Measurements from ENCODE around the gene ADGRG7. TPM values are rescaled to one million over a fixed set of nuclear protein-coding genes. Genes with fewer than 3 reads are reported as not detected.
"Not testable (repeated sequence)": the region's sequence is repeated elsewhere in the genome, so short reads cannot be mapped to it uniquely, and the experiment has no call there.

ADGRG7 gene
- total and polyA plus RNA-seq, 2 experiments from 2014 or later, result 43.2 to 49.4 TPM

- H3K27me3 ChIP-seq, result no peaks in the 10 kb centered on the region
- peaks cover 8% of the 10 kb centered on the region for H3K36me3 ChIP-seq
- TF ChIP-seq, protein P1, sequence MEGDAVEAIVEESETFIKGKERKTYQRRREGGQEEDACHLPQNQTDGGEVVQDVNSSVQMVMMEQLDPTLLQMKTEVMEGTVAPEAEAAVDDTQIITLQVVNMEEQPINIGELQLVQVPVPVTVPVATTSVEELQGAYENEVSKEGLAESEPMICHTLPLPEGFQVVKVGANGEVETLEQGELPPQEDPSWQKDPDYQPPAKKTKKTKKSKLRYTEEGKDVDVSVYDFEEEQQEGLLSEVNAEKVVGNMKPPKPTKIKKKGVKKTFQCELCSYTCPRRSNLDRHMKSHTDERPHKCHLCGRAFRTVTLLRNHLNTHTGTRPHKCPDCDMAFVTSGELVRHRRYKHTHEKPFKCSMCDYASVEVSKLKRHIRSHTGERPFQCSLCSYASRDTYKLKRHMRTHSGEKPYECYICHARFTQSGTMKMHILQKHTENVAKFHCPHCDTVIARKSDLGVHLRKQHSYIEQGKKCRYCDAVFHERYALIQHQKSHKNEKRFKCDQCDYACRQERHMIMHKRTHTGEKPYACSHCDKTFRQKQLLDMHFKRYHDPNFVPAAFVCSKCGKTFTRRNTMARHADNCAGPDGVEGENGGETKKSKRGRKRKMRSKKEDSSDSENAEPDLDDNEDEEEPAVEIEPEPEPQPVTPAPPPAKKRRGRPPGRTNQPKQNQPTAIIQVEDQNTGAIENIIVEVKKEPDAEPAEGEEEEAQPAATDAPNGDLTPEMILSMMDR (IDR thresholded peaks at IDR 0.05; ENCODE audit: low read depth, low read length), result no peak
- H3K4me3 ChIP-seq, result no peak overlapping the region
- H3K27ac ChIP-seq, result no peak overlapping the region
- no peaks in the 10 kb centered on the region for H3K9me3 ChIP-seq (ENCODE audit: low read depth)
- DNase-seq (ENCODE audit: low read depth in 1 of 2, low spot score in 1 of 2), result no peak
- H3K4me1 ChIP-seq (ENCODE audit: low read depth), result no peaks in the 10 kb centered on the region
These were observed 30.8 kb upstream of the ADGRG7 start for GRCh38 chr3:100578646-100579045.

- H3K36me3 ChIP-seq, result peaks cover 8% of the 10 kb centered on the region
- H3K4me3 ChIP-seq, result no peak overlapping the region
- H3K27me3 ChIP-seq, result no peaks in the 10 kb centered on the region
- H3K4me1 ChIP-seq (ENCODE audit: low read depth), result no peaks in the 10 kb centered on the region
- TF ChIP-seq, protein P1 (IDR thresholded peaks at IDR 0.05; ENCODE audit: low read depth, low read length), result no peak
- H3K9me3 ChIP-seq (ENCODE audit: low read depth), result no peaks in the 10 kb centered on the region
- no peak overlapping the region for H3K27ac ChIP-seq
- DNase-seq (ENCODE audit: low read depth in 1 of 2, low spot score in 1 of 2), result no peak
These were observed 29.3 kb upstream of the ADGRG7 start for GRCh38 chr3:100580147-100580546.

- no peaks in the 10 kb centered on the region for H3K9me3 ChIP-seq (ENCODE audit: low read depth)
- H3K27me3 ChIP-seq, result no peaks in the 10 kb centered on the region
- no peak overlapping the region for H3K27ac ChIP-seq
- H3K36me3 ChIP-seq, result peaks cover 8% of the 10 kb centered on the region
- no peak for DNase-seq (ENCODE audit: low read depth in 1 of 2, low spot score in 1 of 2)
- H3K4me1 ChIP-seq (ENCODE audit: low read depth), result no peaks in the 10 kb centered on the region
- no peak overlapping the region for H3K4me3 ChIP-seq
- TF ChIP-seq, protein P1 (IDR thresholded peaks at IDR 0.05; ENCODE audit: low read depth, low read length), result no peak
These were observed 27.8 kb upstream of the ADGRG7 start for GRCh38 chr3:100581650-100582049.

DNA sequence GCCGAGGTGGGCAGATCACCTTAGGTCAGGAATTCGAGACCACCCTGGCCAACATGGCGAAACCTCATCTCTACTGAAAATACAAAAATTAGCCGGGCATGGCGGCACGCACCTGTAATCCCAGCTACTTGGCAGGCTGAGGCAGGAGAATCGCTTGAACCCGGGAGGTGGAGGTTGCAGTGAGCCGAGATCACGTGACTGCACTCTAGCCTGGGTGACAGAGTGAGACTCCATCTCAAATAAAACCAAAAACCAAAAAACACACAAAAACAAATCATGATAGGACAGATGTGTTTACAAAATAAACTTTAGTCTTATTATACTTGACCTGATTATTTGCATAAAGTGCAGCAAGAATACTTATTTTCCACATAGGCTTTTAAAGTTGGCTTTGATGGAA is 27.2 kb upstream of the ADGRG7 start:
- not testable (repeated sequence) for H3K4me1 ChIP-seq (ENCODE audit: low read depth); H3K27me3 ChIP-seq; H3K9me3 ChIP-seq (ENCODE audit: low read depth); DNase-seq (ENCODE audit: low read depth in 1 of 2, low spot score in 1 of 2); H3K36me3 ChIP-seq; H3K27ac ChIP-seq; H3K4me3 ChIP-seq

DNA sequence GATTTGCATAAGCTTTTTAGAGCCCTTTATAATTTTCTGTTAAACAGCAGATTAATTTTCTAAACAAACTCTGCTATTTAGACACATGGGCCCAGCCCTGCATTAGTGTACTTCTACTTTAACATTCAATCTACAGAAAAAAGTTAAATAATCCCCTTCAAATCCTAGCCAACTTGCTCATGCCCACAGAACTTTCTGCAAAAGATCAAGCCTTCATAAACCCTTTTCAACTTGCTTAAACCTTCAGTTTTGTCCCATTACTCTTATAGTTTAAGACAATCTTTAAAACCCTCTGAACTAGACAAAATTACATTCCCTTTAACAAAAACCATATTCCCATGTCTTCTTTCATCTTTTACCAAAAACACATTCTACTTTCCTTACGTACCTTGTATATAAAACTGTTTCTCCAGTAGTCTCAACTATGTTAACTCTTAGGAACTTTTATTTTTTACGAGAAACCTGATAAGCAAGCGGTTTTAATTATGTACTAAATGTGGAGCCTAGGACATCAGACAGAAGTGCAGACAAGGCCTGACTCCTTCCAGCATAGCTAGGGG is 25.2 kb upstream of the ADGRG7 start:
- TF ChIP-seq, protein P1 (IDR thresholded peaks at IDR 0.05; ENCODE audit: low read depth, low read length), result no peak
- H3K4me3 ChIP-seq, result no peak overlapping the region
- no peaks in the 10 kb centered on the region for H3K4me1 ChIP-seq (ENCODE audit: low read depth)
- no peaks in the 10 kb centered on the region for H3K36me3 ChIP-seq
- no peak overlapping the region for H3K27ac ChIP-seq
- no peaks in the 10 kb centered on the region for H3K9me3 ChIP-seq (ENCODE audit: low read depth)
- no peak for DNase-seq (ENCODE audit: low read depth in 1 of 2, low spot score in 1 of 2)
- no peaks in the 10 kb centered on the region for H3K27me3 ChIP-seq

- TF ChIP-seq, protein P1 (IDR thresholded peaks at IDR 0.05; ENCODE audit: low read depth, low read length), result no peak
- H3K4me1 ChIP-seq (ENCODE audit: low read depth), result no peaks in the 10 kb centered on the region
- H3K27me3 ChIP-seq, result no peaks in the 10 kb centered on the region
- H3K27ac ChIP-seq, result no peak overlapping the region
- no peak for DNase-seq (ENCODE audit: low read depth in 1 of 2, low spot score in 1 of 2)
- H3K36me3 ChIP-seq, result no peaks in the 10 kb centered on the region
- H3K4me3 ChIP-seq, result no peak overlapping the region
- H3K9me3 ChIP-seq (ENCODE audit: low read depth), result no peaks in the 10 kb centered on the region
These were observed 22.6 kb upstream of the ADGRG7 start for GRCh38 chr3:100586832-100587231.
